ENCODE measurements around the gene ZC3HAV1. TPM values are rescaled to one million over a fixed set of nuclear protein-coding genes. Genes with fewer than 3 reads are reported as not detected.
"Not testable (repeated sequence)": the region's sequence is repeated elsewhere in the genome, so short reads cannot be mapped to it uniquely, and the experiment has no call there.

Gene ZC3HAV1
- total RNA-seq, 1 donor from 2014 or later, result 44.6 TPM

DNA sequence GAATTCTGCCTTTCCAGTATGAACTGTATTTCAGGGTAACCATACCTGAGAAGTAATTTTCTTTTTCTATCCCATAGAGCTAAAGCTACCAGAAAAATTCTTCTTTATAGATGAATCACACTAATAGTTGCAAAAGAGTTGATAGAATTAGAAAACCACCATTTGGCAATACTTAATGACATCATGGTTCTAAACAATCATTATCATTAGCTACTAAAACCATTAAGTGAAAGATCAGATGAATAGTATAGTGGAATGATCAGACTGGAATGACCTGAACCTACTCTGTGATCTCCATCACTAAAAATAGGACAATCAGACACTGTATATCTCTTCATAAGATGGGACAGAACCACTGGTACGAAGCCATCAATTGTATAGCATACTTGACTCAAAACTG lies 53.8 kb downstream of the ZC3HAV1 start:
- no peak for TF ChIP-seq CTCF (IDR thresholded peaks at IDR 0.05; ENCODE audit: unreplicated experiment)
- no peak for DNase-seq (ENCODE audit: low spot score, unreplicated experiment)
- Mint-ChIP-seq H3K4me1 (ENCODE audit: low read depth) (no peaks in the 10 kb centered on the region), H3K27me3 (no peaks in the 10 kb centered on the region), H3K27ac (no peak overlapping the region), H3K4me3 (ENCODE audit: low read depth) (no peak overlapping the region), H3K9me3 (ENCODE audit: low read depth) (no peaks in the 10 kb centered on the region), H3K36me3 (ENCODE audit: insufficient read depth) (peaks cover 18% of the 10 kb centered on the region)

DNA sequence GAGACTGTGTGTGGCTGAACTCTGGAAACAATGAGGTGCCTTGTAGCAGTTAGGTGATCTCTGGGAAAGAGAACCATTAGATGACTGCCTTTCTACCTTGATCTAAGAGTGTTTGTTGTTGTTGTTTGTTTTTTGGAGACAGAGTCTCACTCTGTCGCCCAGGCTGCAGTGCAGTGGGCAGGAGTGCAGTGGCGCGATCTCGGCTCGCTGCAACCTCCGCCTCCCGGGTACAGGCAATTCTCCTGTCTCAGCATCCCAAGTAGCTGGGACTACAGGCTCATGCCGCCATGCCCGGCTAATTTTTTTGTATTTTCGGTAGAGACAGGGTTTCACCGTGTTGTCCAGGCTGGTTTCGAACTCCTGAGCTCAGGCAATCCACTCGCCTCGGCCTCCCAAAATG lies 54.9 kb downstream of the ZC3HAV1 start:
- H3K4me1 Mint-ChIP-seq (ENCODE audit: low read depth); H3K27me3 Mint-ChIP-seq; H3K9me3 Mint-ChIP-seq (ENCODE audit: low read depth); DNase-seq (ENCODE audit: low spot score, unreplicated experiment); H3K4me3 Mint-ChIP-seq (ENCODE audit: low read depth); H3K27ac Mint-ChIP-seq: not testable (repeated sequence)
- H3K36me3 Mint-ChIP-seq (ENCODE audit: insufficient read depth), result peaks cover 16% of the 10 kb centered on the region

GRCh38 chr7:139054101-139054500 lies 55.4 kb downstream of the ZC3HAV1 start:
- no peak overlapping the region for H3K27ac Mint-ChIP-seq

GRCh38 chr7:139051655-139052054 lies 57.9 kb downstream of the ZC3HAV1 start:
- Mint-ChIP-seq H3K4me3 (ENCODE audit: low read depth) (no peak overlapping the region), H3K4me1 (ENCODE audit: low read depth) (no peaks in the 10 kb centered on the region), H3K27ac (no peak overlapping the region), H3K9me3 (ENCODE audit: low read depth) (no peaks in the 10 kb centered on the region), H3K36me3 (ENCODE audit: insufficient read depth) (peaks cover 24% of the 10 kb centered on the region), H3K27me3 (no peaks in the 10 kb centered on the region)
- no peak for TF ChIP-seq CTCF (IDR thresholded peaks at IDR 0.05; ENCODE audit: unreplicated experiment)
- no peak for DNase-seq (ENCODE audit: low spot score, unreplicated experiment)

More at GRCh38 chr7:139054101-139054500, 55.4 kb downstream of the ZC3HAV1 start:
- H3K4me3 Mint-ChIP-seq (ENCODE audit: low read depth), result no peak overlapping the region
- no peak for DNase-seq (ENCODE audit: low spot score, unreplicated experiment)
- TF ChIP-seq CTCF (IDR thresholded peaks at IDR 0.05; ENCODE audit: unreplicated experiment), result no peak
- H3K9me3 Mint-ChIP-seq (ENCODE audit: low read depth), result no peaks in the 10 kb centered on the region
- no peaks in the 10 kb centered on the region for H3K4me1 Mint-ChIP-seq (ENCODE audit: low read depth)
- no peaks in the 10 kb centered on the region for H3K27me3 Mint-ChIP-seq
- peaks cover 20% of the 10 kb centered on the region for H3K36me3 Mint-ChIP-seq (ENCODE audit: insufficient read depth)

DNA sequence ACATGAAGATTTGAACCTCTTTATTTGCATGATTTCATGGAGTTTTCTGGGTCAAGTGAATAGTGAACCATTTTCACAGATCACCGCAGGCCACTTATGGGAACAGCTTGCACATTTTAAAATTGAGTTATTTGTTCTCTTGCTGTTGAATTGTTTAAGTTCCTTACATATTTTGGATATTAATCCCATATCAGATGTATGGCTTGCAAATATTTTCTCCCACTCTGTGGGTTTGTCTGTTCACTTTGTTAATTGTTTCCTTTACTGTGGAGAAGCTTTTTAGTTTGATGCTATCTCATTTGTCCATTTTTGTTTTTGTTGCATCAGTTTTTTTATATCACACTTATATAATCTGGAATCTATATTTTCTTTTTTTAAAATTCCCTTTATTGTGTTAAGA lies 59.6 kb downstream of the ZC3HAV1 start:
- no peak for DNase-seq (ENCODE audit: low spot score, unreplicated experiment)
- Mint-ChIP-seq H3K4me1 (ENCODE audit: low read depth) (no peaks in the 10 kb centered on the region), H3K27me3 (no peaks in the 10 kb centered on the region), H3K36me3 (ENCODE audit: insufficient read depth) (peaks cover 30% of the 10 kb centered on the region), H3K27ac (no peak overlapping the region), H3K9me3 (ENCODE audit: low read depth) (no peaks in the 10 kb centered on the region), H3K4me3 (ENCODE audit: low read depth) (no peak overlapping the region)
- TF ChIP-seq CTCF (IDR thresholded peaks at IDR 0.05; ENCODE audit: unreplicated experiment), result no peak

- no peak for DNase-seq (ENCODE audit: low spot score, unreplicated experiment)
- no peak overlapping the region for H3K27ac Mint-ChIP-seq
- no peak for TF ChIP-seq CTCF (IDR thresholded peaks at IDR 0.05; ENCODE audit: unreplicated experiment)
These were observed 60.4 kb downstream of the ZC3HAV1 start for GRCh38 chr7:139049111-139049510.

More at GRCh38 chr7:139049111-139049510, 60.4 kb downstream of the ZC3HAV1 start:
- H3K27me3 Mint-ChIP-seq, result no peaks in the 10 kb centered on the region
- no peak overlapping the region for H3K4me3 Mint-ChIP-seq (ENCODE audit: low read depth)
- H3K4me1 Mint-ChIP-seq (ENCODE audit: low read depth), result no peaks in the 10 kb centered on the region
- H3K9me3 Mint-ChIP-seq (ENCODE audit: low read depth), result no peaks in the 10 kb centered on the region
- H3K36me3 Mint-ChIP-seq (ENCODE audit: insufficient read depth), result peaks cover 31% of the 10 kb centered on the region

All from progenitor cell of endocrine pancreas (in vitro differentiated cells).